HT1080 (cell line): ENCODE data around the gene S100A9. TPM values are rescaled to one million over a fixed set of nuclear protein-coding genes. Genes with fewer than 3 reads are reported as not detected.

ENCODE experiments used
- DNase-seq: peaks from one replicate; pipeline ENCODE4 v3.0.0-alpha.2; 2015; ENCODE audit warnings: low read depth
- total RNA-seq: library from RNA; depleted of rRNA; stranded (reverse); fragments of >200 nt; shearing (Covaris generic); gene quantifications from 2 replicates; pipeline ENCODE4 v1.2.3, GENCODE V29; 2014

Gene S100A9
- total RNA-seq, 1 experiment from 2014 or later = not detected

- no peak for DNase-seq
Measured at GRCh38 chr1:153389401-153389800, 31.7 kb downstream of the S100A9 start.

DNA sequence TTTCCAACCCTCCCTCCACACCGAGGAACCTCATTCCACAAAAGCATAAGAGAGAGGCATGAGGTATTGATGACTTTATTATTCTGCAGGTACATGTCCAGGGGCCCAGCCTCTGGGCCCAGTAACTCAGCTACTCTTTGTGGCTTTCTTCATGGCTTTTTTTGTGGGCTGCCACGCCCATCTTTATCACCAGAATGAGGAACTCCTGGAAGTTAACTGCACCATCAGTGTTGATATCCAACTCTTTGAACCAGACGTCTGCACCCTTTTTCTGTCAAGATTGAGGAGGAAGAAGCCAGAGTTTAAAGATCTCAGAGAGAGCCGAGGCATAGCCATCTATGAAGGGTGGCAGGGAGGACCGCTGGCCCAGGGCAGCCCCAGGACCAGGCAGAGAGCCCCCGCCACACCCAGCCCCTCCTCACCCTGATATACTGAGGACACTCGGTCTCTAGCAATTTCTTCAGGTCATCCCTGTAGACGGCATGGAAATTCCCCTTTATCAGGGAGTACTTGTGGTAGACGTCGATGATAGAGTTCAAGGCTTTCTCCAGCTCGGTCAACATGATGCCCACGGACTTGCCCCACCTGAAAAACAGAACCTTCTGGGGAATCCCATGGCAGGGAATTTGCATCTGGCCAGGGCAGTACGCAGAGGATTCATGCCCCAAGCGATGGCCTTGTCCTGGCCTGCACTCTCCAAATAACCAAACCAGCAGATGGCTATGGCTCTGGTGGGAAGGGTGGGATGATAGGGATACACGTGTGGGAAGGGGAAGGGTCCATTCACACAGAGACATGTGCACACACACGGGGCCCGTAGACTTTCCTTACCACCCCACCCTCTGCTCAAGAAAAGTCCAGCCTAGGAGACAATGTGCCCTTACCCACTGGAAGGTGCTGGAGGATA is 32.6 kb downstream of the S100A9 start:
- DNase-seq = no peak

DNA sequence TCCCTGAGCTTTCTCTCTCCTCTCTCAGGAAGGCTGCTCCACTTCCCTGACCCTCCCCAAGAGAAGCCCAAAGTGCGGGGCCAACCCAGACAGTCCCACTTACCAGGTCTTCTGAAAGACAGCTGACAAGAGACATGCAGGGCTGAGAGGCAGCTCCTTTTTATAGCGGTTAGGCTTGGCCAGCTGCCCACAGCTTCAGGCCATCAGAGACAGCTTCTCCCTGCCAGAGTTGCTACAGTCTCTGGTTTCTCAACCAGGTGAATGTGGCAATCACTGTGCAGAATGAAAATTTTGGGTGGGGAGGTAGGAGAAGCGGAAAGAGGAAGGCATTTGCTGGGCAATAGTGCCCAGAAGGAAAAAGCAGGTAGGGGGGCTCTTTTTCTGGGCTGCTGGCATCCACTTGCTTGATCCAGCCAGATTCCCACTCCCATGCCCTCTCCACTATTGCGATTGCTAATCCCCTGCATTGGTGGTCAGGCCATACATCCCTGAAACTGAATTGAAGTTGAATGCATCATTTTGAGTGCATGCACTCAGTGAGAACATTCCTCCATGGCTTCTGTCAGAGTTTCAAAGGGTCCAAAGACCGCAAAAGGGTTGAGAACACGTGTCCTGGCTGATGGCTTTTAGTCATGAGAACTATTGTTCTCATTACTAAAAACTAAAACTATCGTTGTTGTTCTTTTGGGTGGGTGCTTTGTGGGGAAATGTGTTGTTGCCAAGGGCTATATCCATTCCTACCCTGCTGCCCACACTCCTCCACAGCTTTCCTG is 33.5 kb downstream of the S100A9 start, which contains the start of gene S100A8:
S100A8 (minus strand) TSS at position 136 of the 773 bp plus-strand sequence. CDS start 538 bp downstream, outside the sequence.
- no peak for DNase-seq

DNA sequence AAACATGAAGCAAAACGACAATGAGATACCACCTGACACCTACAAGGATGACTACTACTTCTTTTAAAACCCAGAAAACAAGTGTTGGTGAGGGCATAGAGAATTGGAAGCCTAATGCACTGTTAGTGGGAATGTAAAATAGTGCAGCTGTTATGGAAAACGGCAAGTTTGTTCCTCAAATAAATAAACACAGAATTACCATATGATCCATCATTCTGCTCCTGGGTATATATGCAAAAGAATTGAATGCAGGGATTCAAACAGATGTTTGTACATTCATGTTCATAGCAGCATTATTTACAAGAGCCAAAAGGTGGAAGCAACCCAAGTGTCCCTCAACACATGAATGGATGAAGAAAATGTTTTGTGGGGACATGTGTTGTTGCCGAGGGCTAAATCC is 34.6 kb downstream of the S100A9 start:
- DNase-seq = no peak

- no peak for DNase-seq
Measured at GRCh38 chr1:153392822-153393221, 35.2 kb downstream of the S100A9 start.

DNA sequence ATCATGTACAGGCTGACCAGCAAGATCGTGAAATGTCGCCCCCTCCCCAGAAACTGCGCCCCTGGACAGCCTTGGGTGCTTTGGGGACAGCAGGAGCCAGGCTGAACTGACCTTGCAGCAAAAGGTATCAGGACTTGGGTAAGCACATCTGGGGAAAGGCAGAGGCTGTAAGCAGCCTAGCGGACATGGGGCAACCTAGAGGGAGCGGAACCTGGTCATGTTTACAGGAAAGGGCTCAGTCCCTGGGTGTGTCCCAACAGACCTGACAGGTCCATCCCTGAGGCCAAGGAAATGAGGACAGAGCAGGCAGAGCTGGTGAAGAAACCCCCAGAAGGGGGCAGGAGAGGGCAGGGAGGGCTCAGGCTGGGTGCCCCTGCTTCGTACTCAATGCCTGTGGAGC is 36.3 kb downstream of the S100A9 start:
- no peak for DNase-seq

- no peak for DNase-seq
Measured at GRCh38 chr1:153394391-153394790, 36.7 kb downstream of the S100A9 start.

DNA sequence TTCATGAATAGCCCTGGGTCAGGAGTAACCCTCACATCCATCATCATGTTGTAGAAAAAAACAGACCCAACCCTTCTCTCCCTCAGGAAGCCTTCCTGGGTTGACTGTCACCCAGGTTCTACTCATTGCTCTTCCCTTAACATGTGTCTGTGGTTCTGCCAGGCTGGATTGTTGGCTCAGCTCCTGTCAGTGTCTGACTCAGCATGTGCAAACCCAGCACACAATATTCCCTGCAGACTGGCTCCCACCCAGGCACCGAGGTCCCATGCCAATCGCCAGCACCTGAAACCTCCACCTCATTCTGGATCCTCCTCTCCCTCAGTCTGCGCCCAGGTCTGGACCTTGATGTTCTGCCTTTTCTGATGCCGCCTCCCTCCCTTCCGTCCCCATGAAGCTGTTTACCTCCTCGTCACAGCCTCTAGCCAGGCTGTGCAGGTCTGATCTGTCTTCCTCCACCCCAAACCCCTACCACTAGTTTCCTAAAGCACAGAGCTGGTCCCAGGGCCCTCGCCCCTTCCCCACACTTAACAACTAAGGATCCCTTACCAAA is 37.6 kb downstream of the S100A9 start:
- DNase-seq = peak; percentile 38

DNA sequence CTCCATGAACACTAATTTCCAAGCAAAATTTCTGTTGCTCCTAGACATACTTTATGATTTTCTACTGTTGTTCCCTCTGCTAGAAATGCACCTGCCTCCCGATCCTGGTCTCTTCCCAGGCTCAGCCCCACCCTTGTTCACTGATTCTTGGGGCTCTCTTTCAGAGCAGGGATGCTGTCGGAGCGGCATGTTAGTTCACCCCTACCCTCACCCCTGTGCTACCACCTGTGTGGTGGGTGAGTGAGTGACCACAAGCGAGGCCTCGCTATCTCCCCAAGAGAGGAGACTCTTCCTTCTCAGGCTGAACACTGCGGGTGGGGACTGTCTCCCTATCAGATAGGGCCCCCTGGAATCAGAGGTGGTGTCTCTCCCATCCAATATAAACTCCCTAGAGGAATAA is 38.1 kb downstream of the S100A9 start:
- DNase-seq = no peak

- DNase-seq = no peak
Measured at GRCh38 chr1:153396461-153396860, 38.8 kb downstream of the S100A9 start.

GRCh38 chr1:153397051-153397923 is 39.6 kb downstream of the S100A9 start:
- no peak for DNase-seq

- DNase-seq = no peak
Measured at GRCh38 chr1:153397924-153398651, 40.4 kb downstream of the S100A9 start.

DNA sequence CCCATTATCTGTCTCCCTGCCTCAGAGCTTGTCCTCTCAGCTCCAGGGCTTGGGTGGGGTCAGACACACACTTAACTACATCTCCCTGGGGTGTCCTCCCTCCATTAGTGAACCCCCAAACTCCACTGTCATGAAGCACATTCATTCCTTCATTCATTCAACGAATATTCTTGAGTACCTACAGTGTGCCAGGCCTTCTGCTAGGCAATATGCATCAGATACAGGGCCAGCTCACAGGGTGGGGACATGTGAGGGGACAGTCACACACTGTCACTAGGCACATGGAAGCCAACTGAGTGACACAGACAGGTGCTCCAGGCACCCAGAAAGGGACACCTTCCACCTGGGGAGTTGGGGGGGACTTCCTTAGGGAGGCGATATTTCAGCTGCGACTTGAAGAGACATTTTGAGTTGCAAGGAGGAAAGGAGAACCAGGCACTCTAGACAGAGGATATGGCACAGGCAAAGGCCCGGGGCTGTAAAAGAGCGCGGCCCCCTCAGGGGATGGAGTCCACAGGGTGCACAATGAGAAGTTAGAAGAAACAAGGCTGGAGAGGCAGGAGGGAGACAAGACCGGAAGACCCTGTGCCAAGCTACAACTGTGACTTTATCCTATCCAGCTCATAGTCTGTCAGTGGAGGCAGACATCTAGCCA is 41.9 kb downstream of the S100A9 start:
- no peak for DNase-seq

DNA sequence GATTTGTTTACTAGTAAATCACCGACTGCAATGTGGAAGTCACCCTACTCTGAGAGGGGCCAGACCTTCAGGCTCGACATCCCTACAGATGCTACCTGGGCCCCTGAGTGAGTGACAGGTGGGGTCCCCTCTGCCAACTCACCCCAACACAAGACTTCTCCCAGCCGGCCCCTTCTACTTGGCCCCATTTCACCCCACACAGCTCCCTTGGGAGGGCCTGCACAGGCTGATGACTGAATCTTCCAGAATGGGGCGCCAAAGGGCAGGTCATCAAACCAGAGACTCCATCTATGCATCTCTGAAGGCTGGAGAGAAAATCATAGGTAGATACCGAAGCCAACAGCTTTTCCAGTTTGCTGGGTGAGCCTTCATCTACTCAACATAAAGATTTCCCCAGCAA is 42.6 kb downstream of the S100A9 start:
- no peak for DNase-seq

- no peak for DNase-seq
Measured at GRCh38 chr1:153401461-153401860, 43.8 kb downstream of the S100A9 start.

DNA sequence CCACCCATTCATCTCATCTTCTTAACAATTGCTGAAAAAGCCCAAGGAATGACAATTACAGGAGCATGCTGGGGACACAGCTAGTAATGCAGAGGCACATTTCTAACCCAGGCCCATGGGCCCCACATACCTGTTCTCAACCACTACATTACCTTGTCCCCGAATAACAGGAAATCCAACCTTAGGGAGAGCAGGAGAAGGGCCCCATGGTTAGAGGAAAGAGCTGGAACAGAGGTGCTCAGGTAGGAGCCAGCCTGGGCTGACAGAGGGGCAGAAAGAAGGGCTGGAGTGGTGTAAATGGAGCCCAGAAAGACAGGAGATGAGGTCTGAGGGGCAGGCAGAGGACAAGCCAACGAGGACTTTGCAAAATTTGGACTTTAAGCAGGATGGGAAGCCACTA is 44.6 kb downstream of the S100A9 start:
- no peak for DNase-seq

DNA sequence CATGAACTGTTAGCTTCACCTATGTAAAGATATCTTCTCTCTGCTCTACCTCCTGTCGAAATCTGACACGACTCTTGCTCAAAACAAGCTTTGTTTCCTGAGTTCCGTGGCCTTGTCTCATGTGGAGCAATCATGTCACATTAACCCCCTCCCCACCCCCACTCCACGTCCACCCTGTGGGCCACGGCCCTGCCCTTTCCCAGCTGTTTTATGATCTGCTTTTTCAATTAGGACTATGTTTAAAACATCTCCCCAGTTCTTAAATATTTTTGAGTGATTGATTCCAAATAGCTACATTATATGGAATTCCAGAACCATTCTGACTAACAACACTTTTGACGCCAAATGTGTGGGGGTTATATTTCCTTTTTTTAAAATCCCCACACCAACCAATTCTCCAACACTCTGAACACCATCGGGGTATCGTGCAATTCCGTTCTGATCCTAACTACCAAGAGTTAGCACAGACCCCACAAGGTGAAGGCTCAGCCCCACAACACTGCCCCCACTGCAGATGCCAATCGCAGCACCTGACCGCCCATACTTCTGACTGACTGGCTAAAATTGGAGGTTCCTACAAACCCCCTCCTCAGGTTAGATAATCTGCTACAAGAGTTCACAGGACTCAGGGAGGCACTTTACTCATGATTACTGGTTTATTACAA is 45.9 kb downstream of the S100A9 start:
- DNase-seq = no peak

DNA sequence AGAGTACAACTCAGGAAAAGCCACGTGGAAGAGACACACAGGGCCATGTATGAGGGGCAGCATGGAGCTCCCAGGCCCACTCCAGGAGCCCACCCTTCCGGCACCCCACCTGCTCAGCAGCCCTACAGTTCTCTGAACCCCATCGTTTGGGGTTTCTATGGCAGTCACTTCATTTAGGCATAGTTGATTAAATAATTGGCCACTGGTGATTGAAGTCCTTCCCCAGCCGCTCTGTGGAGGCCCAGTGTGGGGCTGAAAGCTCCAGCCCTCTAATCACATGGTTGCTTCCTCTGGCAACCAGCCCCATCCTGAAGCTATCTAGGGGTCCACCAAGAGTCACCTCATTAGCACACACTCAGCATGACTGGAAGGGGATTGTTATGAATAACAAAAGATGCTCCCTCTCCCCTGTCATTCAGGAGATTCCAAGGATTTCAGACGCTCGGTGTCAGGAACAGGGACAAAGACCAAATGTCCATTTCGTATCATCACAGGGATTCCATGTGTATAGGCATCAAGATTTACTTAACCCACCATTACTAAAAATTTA is 46.5 kb downstream of the S100A9 start:
- no peak for DNase-seq

DNA sequence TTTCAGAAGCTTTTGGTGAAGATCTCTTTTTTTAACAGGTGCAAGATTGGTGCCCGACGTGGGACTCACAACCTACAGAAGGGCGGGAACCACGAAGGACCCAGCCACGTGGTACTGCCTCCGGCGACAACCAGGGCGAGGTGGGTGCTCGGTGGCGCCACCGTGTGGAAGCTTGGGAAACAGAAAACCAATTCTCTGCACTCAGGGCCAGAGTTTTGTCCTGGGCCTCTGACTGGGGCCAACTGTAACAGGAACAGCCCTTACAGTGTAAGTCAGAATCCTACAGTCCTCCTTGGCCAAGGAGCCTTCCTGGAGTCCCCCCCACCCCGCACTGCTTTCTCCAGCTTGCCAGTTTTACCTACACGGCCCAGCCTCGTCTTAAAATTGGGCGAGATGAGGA is 47.1 kb downstream of the S100A9 start:
- DNase-seq = peak; percentile 51
